ENCODE data around the gene CASZ1. TPM values are rescaled to one million over a fixed set of nuclear protein-coding genes. Genes with fewer than 3 reads are reported as not detected.

CASZ1 gene
- total RNA-seq, 1 experiment from 2014 or later, result 27.8 TPM

- TF ChIP-seq SIN3A (IDR thresholded peaks at IDR 0.05; ENCODE audit: borderline replicate concordance, insufficient read depth, low read depth, low read length) (no peak), REST (IDR thresholded peaks at IDR 0.05; ENCODE audit: insufficient read depth in 1 of 2, low read depth in 2 of 2, low read length in 1 of 2) (no peak), TCF7L2 (IDR thresholded peaks at IDR 0.05; ENCODE audit: low read depth, low read length) (no peak), CTCF (IDR thresholded peaks at IDR 0.05) (no peak), POLR2AphosphoS5 (IDR thresholded peaks at IDR 0.05; ENCODE audit: low read depth, low read length) (no peak)
- Histone ChIP-seq H3K36me3 (ENCODE audit: control insufficient read depth, insufficient read depth, low read length) (peaks cover 3% of the 10 kb centered on the region; the same call in 1 of the 2 replicates), H3K9me3 (ENCODE audit: control insufficient read depth, insufficient read depth, low read depth, low read length) (no peaks in the 10 kb centered on the region), H3K27ac (ENCODE audit: low read length) (no peak overlapping the region), H3K4me1 (ENCODE audit: control insufficient read depth, insufficient read depth, low read length) (no peaks in the 10 kb centered on the region), H3K4me3 (ENCODE audit: low read depth in 2 of 2, low read length in 2 of 2) (no peak overlapping the region), H3K27me3 (ENCODE audit: control insufficient read depth, insufficient read depth, low read length) (no peaks in the 10 kb centered on the region)
- intact Hi-C loops (cut with micrococcal nuclease; ENCODE audit: unreplicated experiment) (loop anchor here (10.0 kb wide), 1 partner anchor 107 kb away; no protein-coding TSS in a partner anchor), in situ Hi-C loops (cut with HindIII; ENCODE audit: low pct_unique_long_range_greater_than_20kb, low sequenced_read_pairs) (no loop called here)
- POLR2A ChIA-PET, result interaction anchor here (0.6 kb wide), 1 partner anchor 257 kb away, joined by 4 read pairs; no protein-coding TSS in a partner anchor
- ATAC-seq (no peak), DNase-seq (ENCODE audit: low read depth, low spot score) (no peak)
- CTCF ChIA-PET, result no interaction called here
- BruUV-seq (replicated peaks), result no TSS peak
These were observed 174.5 kb downstream of the CASZ1 start for GRCh38 chr1:10621906-10622305.

GRCh38 chr1:10620776-10621175 is 175.7 kb downstream of the CASZ1 start:
- DNase-seq (ENCODE audit: low read depth, low spot score) (no peak), ATAC-seq (no peak)
- Histone ChIP-seq H3K9me3 (ENCODE audit: control insufficient read depth, insufficient read depth, low read depth, low read length) (no peaks in the 10 kb centered on the region), H3K36me3 (ENCODE audit: control insufficient read depth, insufficient read depth, low read length) (peaks cover 3% of the 10 kb centered on the region; the same call in 1 of the 2 replicates), H3K4me3 (ENCODE audit: low read depth in 2 of 2, low read length in 2 of 2) (no peak overlapping the region), H3K4me1 (ENCODE audit: control insufficient read depth, insufficient read depth, low read length) (no peaks in the 10 kb centered on the region), H3K27ac (ENCODE audit: low read length) (no peak overlapping the region), H3K27me3 (ENCODE audit: control insufficient read depth, insufficient read depth, low read length) (no peaks in the 10 kb centered on the region)
- no peak for TF ChIP-seq TCF7L2 (IDR thresholded peaks at IDR 0.05; ENCODE audit: low read depth, low read length)
- no peak for TF ChIP-seq SIN3A (IDR thresholded peaks at IDR 0.05; ENCODE audit: borderline replicate concordance, insufficient read depth, low read depth, low read length)
- no peak for TF ChIP-seq POLR2AphosphoS5 (IDR thresholded peaks at IDR 0.05; ENCODE audit: low read depth, low read length)
- TF ChIP-seq REST (IDR thresholded peaks at IDR 0.05; ENCODE audit: insufficient read depth in 1 of 2, low read depth in 2 of 2, low read length in 1 of 2), result no peak
- TF ChIP-seq CTCF (IDR thresholded peaks at IDR 0.05), result no peak
- ChIA-PET POLR2A (interaction anchor here (0.6 kb wide), 1 partner anchor 740 kb away, joined by 3 read pairs; no protein-coding TSS in a partner anchor), CTCF (no interaction called here)
- intact Hi-C loops (cut with micrococcal nuclease; ENCODE audit: unreplicated experiment), result loop anchor here (10.0 kb wide), 1 partner anchor 106 kb away; no protein-coding TSS in a partner anchor
- no TSS peak for BruUV-seq (replicated peaks)
- in situ Hi-C loops (cut with HindIII; ENCODE audit: low pct_unique_long_range_greater_than_20kb, low sequenced_read_pairs), result no loop called here

Data from Panc1 (cell line).